Astrocyte of the cerebellum (primary cell): ENCODE results near the gene L3MBTL4.

Experiments used
- DNase-seq: peaks from one replicate; pipeline ENCODE4 v3.0.0-alpha.2; 2011; ENCODE audit warnings: low read depth
- H3K4me3 ChIP-seq: 2 replicates; pipeline ENCODE4 v1.5.1; 2011; ENCODE audit warnings: mild to moderate bottlenecking, low read depth, low read length, moderate library complexity
- CTCF ChIP-seq: IDR thresholded peaks from 2 replicates; pipeline ENCODE4 v1.5.1; 2012; ENCODE audit warnings: low read length, low read depth, moderate library complexity, mild to moderate bottlenecking; ENCODE audit errors: missing control alignments
- in situ Hi-C: cut with HindIII; loops from 2 replicates; pipeline ENCODE4 v1.10.0; 2017; ENCODE audit warnings: low sequenced_read_pairs

L3MBTL4 gene

GRCh38 chr18:6219116-6219717, 195.5 kb downstream of the L3MBTL4 start:
- H3K4me3 ChIP-seq: no peak overlapping the region
- in situ Hi-C loops: no loop called here
- peak; percentile 98 for TF ChIP-seq CTCF
- peak; percentile 55 for DNase-seq

- in situ Hi-C loops: no loop called here
Observed at GRCh38 chr18:6215888-6216287, 198.8 kb downstream of the L3MBTL4 start.

GRCh38 chr18:6211174-6211504, 203.6 kb downstream of the L3MBTL4 start:
- in situ Hi-C loops: no loop called here
- DNase-seq: no peak

More at GRCh38 chr18:6215888-6216287, 198.8 kb downstream of the L3MBTL4 start:
- no peak for TF ChIP-seq CTCF
- no peak overlapping the region for H3K4me3 ChIP-seq
- DNase-seq: no peak

GRCh38 chr18:6210349-6211173, 204.2 kb downstream of the L3MBTL4 start:
- in situ Hi-C loops: no loop called here
- TF ChIP-seq CTCF: no peak
- no peak overlapping the region for H3K4me3 ChIP-seq
- no peak for DNase-seq

More at GRCh38 chr18:6211174-6211504, 203.6 kb downstream of the L3MBTL4 start:
- H3K4me3 ChIP-seq: no peak overlapping the region
- no peak for TF ChIP-seq CTCF

GRCh38 chr18:6207941-6208340, 206.8 kb downstream of the L3MBTL4 start:
- in situ Hi-C loops: no loop called here
- DNase-seq: no peak
- H3K4me3 ChIP-seq: no peak overlapping the region
- no peak for TF ChIP-seq CTCF

- no peak overlapping the region for H3K4me3 ChIP-seq
- in situ Hi-C loops: no loop called here
- no peak for TF ChIP-seq CTCF
- no peak for DNase-seq
Observed at GRCh38 chr18:6207116-6207515, 207.6 kb downstream of the L3MBTL4 start.
